Measurements from ENCODE around the gene TNFAIP8.
"Not testable (repeated sequence)": the region's sequence is repeated elsewhere in the genome, so short reads cannot be mapped to it uniquely, and the experiment has no call there.

Gene TNFAIP8

GRCh38 chr5:119397518-119398380, 41.9 kb downstream of the TNFAIP8 start:
- no peak for DNase-seq

- DNase-seq = no peak
Observed at GRCh38 chr5:119398727-119399466, 43.1 kb downstream of the TNFAIP8 start.

- no peak for DNase-seq
Observed at GRCh38 chr5:119400245-119400644, 44.4 kb downstream of the TNFAIP8 start.

- no peak for DNase-seq
Observed at GRCh38 chr5:119402081-119402480, 46.3 kb downstream of the TNFAIP8 start.

- no peak for DNase-seq
Observed at GRCh38 chr5:119402555-119402954, 46.7 kb downstream of the TNFAIP8 start.

GRCh38 chr5:119404033-119404432, 48.2 kb downstream of the TNFAIP8 start:
- DNase-seq = no peak

- DNase-seq = no peak
Observed at GRCh38 chr5:119405419-119405818, 49.6 kb downstream of the TNFAIP8 start.

- DNase-seq = no peak
Observed at GRCh38 chr5:119406551-119407110, 50.8 kb downstream of the TNFAIP8 start.

GRCh38 chr5:119409235-119409815, 53.5 kb downstream of the TNFAIP8 start:
- no peak for DNase-seq

- DNase-seq = no peak
Observed at GRCh38 chr5:119410448-119411159, 54.8 kb downstream of the TNFAIP8 start.

- DNase-seq = peak; percentile 64
Observed at GRCh38 chr5:119411361-119412278, 55.8 kb downstream of the TNFAIP8 start.

- DNase-seq = no peak
Observed at GRCh38 chr5:119412279-119413227, 56.7 kb downstream of the TNFAIP8 start.

GRCh38 chr5:119414124-119414734, 58.4 kb downstream of the TNFAIP8 start:
- DNase-seq = not testable (repeated sequence)

- DNase-seq = no peak
Observed at GRCh38 chr5:119417891-119418605, 62.2 kb downstream of the TNFAIP8 start.

GRCh38 chr5:119418606-119419100, 62.8 kb downstream of the TNFAIP8 start:
- DNase-seq = no peak

GRCh38 chr5:119420169-119420568, 64.3 kb downstream of the TNFAIP8 start:
- DNase-seq = no peak

- DNase-seq = no peak
Observed at GRCh38 chr5:119426057-119426456, 70.2 kb downstream of the TNFAIP8 start.

GRCh38 chr5:119427060-119427459, 71.2 kb downstream of the TNFAIP8 start:
- DNase-seq = no peak

- DNase-seq = not testable (repeated sequence)
Observed at GRCh38 chr5:119427596-119427995, 71.8 kb downstream of the TNFAIP8 start.
